Mesenchymal stem cell (in vitro differentiated cells and primary cell): ENCODE data around the gene RBMS3.
A peak's percentile ranks its signal among the peaks of the same experiment; 100 is the strongest.
"Not testable (repeated sequence)": the region's sequence is repeated elsewhere in the genome, so short reads cannot be mapped to it uniquely, and the experiment has no call there.

ENCODE experiments used
- DNase-seq: peaks from one replicate; pipeline ENCODE4 v3.0.0-alpha.2; 2013
- H2AFZ ChIP-seq: one replicate; pipeline ENCODE4 v1.6.1; 2013; ENCODE audit warnings: low read depth, mild to moderate bottlenecking, control low read depth, inconsistent platforms, low read length, moderate library complexity
- H2AK5ac ChIP-seq: 2 replicates; pipeline ENCODE4 v1.6.1; 2013; ENCODE audit warnings: low read length, moderate library complexity, mild to moderate bottlenecking, inconsistent platforms; ENCODE audit not compliant: severe bottlenecking
- H2BK120ac ChIP-seq: one replicate; pipeline ENCODE4 v1.6.1; 2013; ENCODE audit warnings: low read depth, mild to moderate bottlenecking, inconsistent platforms, low read length, moderate library complexity
- H2BK12ac ChIP-seq, 2 experiments: one replicate each; pipeline ENCODE4 v1.6.1; 2013; ENCODE audit warnings: inconsistent platforms in 2 of 2, low read length in 2 of 2, mild to moderate bottlenecking in 2 of 2, moderate library complexity in 2 of 2, control low read depth in 1 of 2
- H2BK15ac ChIP-seq: one replicate; pipeline ENCODE4 v1.6.1; 2013; ENCODE audit warnings: mild to moderate bottlenecking, low read depth, inconsistent platforms; ENCODE audit not compliant: poor library complexity, severe bottlenecking
- H2BK5ac ChIP-seq: 2 replicates; pipeline ENCODE4 v1.6.1; 2013; ENCODE audit warnings: low read depth, mild to moderate bottlenecking, low read length, control low read depth, inconsistent platforms; ENCODE audit not compliant: poor library complexity, severe bottlenecking
- H3K14ac ChIP-seq, 2 experiments: one replicate each; pipeline ENCODE4 v1.6.1; 2013; ENCODE audit warnings: inconsistent platforms in 2 of 2, low read length in 2 of 2, control low read depth in 1 of 2, mild to moderate bottlenecking in 1 of 2, moderate library complexity in 1 of 2
- H3K18ac ChIP-seq, 2 experiments: one replicate each; pipeline ENCODE4 v1.6.1; 2013; ENCODE audit warnings: inconsistent platforms in 2 of 2, low read length in 2 of 2, control low read depth in 1 of 2, low read depth in 1 of 2, mild to moderate bottlenecking in 1 of 2
- H3K23ac ChIP-seq, 2 experiments: one replicate each; pipeline ENCODE4 v1.6.1; 2013; ENCODE audit warnings: inconsistent platforms in 2 of 2, low read length in 2 of 2, mild to moderate bottlenecking in 2 of 2, moderate library complexity in 2 of 2, control low read depth in 1 of 2
- H3K27ac ChIP-seq: 2 replicates; pipeline ENCODE4 v1.5.1; 2013; ENCODE audit warnings: mild to moderate bottlenecking, moderate library complexity, low read length, control low read depth, inconsistent platforms; ENCODE audit not compliant: poor library complexity, severe bottlenecking
- H3K27me3 ChIP-seq, 2 experiments: 2 replicates each; pipeline versions ENCODE4 v1.6.1 to v1.7.0; 2013; ENCODE audit warnings: low read length in 2 of 2, mild to moderate bottlenecking in 2 of 2, moderate library complexity in 2 of 2, control low read depth in 1 of 2, inconsistent platforms in 1 of 2; ENCODE audit not compliant: control insufficient read depth in 1 of 2, insufficient read depth in 1 of 2
- H3K36me3 ChIP-seq, 2 experiments: 2 replicates each; pipeline versions ENCODE4 v1.6.1 to v1.7.0; 2013; ENCODE audit warnings: low read length in 2 of 2, control low read depth in 1 of 2, inconsistent platforms in 1 of 2, low read depth in 1 of 2, mild to moderate bottlenecking in 1 of 2; ENCODE audit not compliant: insufficient read depth in 2 of 2, control insufficient read depth in 1 of 2
- H3K4ac ChIP-seq, 2 experiments: one replicate each; pipeline ENCODE4 v1.6.1; 2013; ENCODE audit warnings: inconsistent platforms in 2 of 2, low read length in 2 of 2, mild to moderate bottlenecking in 2 of 2, moderate library complexity in 2 of 2, control low read depth in 1 of 2, low read depth in 1 of 2
- H3K4me1 ChIP-seq: 2 replicates; pipeline ENCODE4 v1.6.1; 2013; ENCODE audit warnings: low read depth, low read length, control low read depth; ENCODE audit not compliant: control insufficient read depth, insufficient read depth
- H3K4me2 ChIP-seq: 2 replicates; pipeline ENCODE4 v1.6.1; 2013; ENCODE audit warnings: low read length, mild to moderate bottlenecking, inconsistent platforms; ENCODE audit not compliant: poor library complexity, severe bottlenecking
- H3K4me3 ChIP-seq, 2 experiments: 2 replicates each; pipeline versions ENCODE4 v1.5.1 to v1.7.0; 2013; ENCODE audit warnings: low read length in 2 of 2, mild to moderate bottlenecking in 2 of 2, control low read depth in 1 of 2, low read depth in 1 of 2; ENCODE audit not compliant: insufficient read depth in 1 of 2
- H3K79me1 ChIP-seq: replicated peaks from 2 replicates; pipeline ENCODE4 v1.6.1; 2013; ENCODE audit warnings: mild to moderate bottlenecking, control low read depth, low read length, inconsistent platforms; ENCODE audit not compliant: poor library complexity, severe bottlenecking
- H3K9ac ChIP-seq: 2 replicates; pipeline ENCODE4 v1.7.0; 2013; ENCODE audit warnings: mild to moderate bottlenecking, low read length, moderate library complexity
- H3K9me3 ChIP-seq: 2 replicates; pipeline ENCODE4 v1.7.0; 2013; ENCODE audit warnings: mild to moderate bottlenecking, low read length; ENCODE audit not compliant: control insufficient read depth
- H4K8ac ChIP-seq: one replicate; pipeline ENCODE4 v1.6.1; 2013; ENCODE audit warnings: inconsistent platforms, mild to moderate bottlenecking, low read length, moderate library complexity
- H4K91ac ChIP-seq: one replicate; pipeline ENCODE4 v1.6.1; 2013; ENCODE audit warnings: mild to moderate bottlenecking, low read length, inconsistent platforms
- WGBS: methylation state at CpG from one replicate; pipeline ENCODE4 v1.1.7; 2013; ENCODE audit warnings: mixed read lengths; 5-methylcytosine and 5-hydroxymethylcytosine counted together

The RBMS3 gene

GRCh38 chr3:29324180-29324651 lies 43.3 kb downstream of the RBMS3 start:
- Histone ChIP-seq H3K4ac (peak overlapping the region in 1 of 2 experiments; percentile 11), H3K27ac (peak overlapping the region; percentile 85), H3K9ac (peak overlapping the region; percentile 92), H3K4me3 (peak overlapping the region in 1 of 2 experiments; percentile 67), H3K4me1 (peaks cover 1% of the 10 kb centered on the region), H2BK120ac (no peak overlapping the region), H3K18ac (peak overlapping the region in 1 of 2 experiments; percentile 37), H2BK12ac (no peak overlapping the region), H3K23ac (no peak overlapping the region), H3K14ac (no peak overlapping the region), H2AK5ac (no peak overlapping the region), H3K36me3 (no peaks in the 10 kb centered on the region), H4K8ac (peak overlapping the region; percentile 77), H4K91ac (no peak overlapping the region), H2AFZ (no peak overlapping the region), H3K9me3 (no peaks in the 10 kb centered on the region), H3K79me1 (peaks cover 2% of the 10 kb centered on the region), H3K27me3 (no peaks in the 10 kb centered on the region), H2BK15ac (no peak overlapping the region), H2BK5ac (peak overlapping the region; percentile 24), H3K4me2 (peak overlapping the region; percentile 33)
- 22% methylated on average over 5 of the region's 5 CpGs for WGBS
- DNase-seq = peak; percentile 85

DNA sequence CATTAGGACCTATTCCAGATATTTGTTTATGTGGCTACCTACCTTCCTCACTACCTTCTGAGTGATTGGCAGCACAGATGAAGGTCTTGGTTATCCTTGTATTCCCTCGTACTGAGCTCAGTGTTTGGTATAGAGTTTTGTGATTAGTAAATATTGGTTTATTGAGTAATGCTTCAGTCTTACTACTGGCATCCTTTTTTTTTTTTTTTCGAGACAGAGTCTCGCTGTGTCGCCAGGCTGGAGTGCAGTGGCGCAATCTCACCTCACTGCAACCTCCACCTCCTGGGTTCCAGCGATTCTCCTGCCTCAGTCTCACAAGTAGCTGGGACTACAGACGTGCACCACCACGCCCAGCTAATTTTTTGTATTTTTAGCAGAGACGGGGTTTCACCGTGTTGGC lies 45.7 kb downstream of the RBMS3 start:
- not testable (repeated sequence) for H3K9ac ChIP-seq, H4K91ac ChIP-seq, H2BK15ac ChIP-seq, H3K27me3 ChIP-seq, H2BK12ac ChIP-seq, DNase-seq, H2BK5ac ChIP-seq, H3K23ac ChIP-seq, H4K8ac ChIP-seq, H2AFZ ChIP-seq, H3K4me2 ChIP-seq, H3K4me1 ChIP-seq, H3K79me1 ChIP-seq, H3K36me3 ChIP-seq, H3K4me3 ChIP-seq, H3K9me3 ChIP-seq, H3K14ac ChIP-seq, H2BK120ac ChIP-seq, H3K4ac ChIP-seq, H3K27ac ChIP-seq, H3K18ac ChIP-seq, H2AK5ac ChIP-seq
- WGBS = 96% methylated on average over 10 of the region's 10 CpGs

DNA sequence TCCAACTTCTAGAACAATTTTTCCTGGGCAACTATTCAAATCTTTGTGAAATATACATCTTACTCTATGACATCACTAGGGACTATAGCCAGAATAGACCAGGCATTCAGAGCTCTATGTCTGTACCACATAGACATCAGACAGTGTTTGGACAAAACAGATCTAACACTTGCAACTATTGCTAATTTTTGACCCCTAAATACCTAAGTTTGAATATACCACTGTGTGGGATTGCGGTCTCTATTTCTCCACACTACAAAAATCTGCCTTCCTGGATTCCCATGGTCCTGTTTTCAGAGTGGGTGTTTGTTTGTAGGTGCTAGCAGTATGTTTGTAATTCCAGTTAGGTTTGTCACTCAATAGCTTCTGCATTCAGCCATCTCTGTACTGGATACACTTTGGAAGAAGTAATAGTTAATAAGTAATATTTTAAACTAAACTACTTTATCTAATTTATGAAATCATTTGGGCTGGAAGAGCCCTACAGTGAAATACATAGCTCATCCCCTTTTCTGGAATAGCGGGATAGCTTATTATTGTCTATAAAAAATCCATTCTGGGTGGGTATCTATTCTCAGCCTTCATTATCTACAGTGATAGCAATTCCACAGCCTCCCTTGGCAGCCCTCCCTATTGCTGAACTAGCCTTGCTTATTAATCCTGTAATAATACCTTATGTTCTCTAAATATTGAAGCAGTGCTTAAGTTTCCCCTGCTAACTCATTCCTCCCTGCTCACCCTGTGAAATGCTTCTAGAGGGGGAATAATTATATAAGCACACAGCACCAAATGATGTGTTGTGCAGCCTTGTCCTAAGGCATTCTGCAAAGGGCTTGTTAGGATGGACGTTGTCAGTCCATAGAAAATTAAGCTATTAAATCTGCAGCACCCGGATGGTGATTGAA lies 49.4 kb downstream of the RBMS3 start:
- WGBS = 87% methylated on average over 2 of the region's 4 CpGs
- Histone ChIP-seq H2BK120ac (no peak overlapping the region), H3K14ac (no peak overlapping the region), H3K18ac (no peak overlapping the region), H2AFZ (no peak overlapping the region), H3K4me2 (peak overlapping the region; percentile 21), H3K4ac (no peak overlapping the region), H2BK5ac (no peak overlapping the region), H3K4me1 (peaks cover 5% of the 10 kb centered on the region), H3K9ac (no peak overlapping the region), H3K9me3 (no peaks in the 10 kb centered on the region), H3K27me3 (no peaks in the 10 kb centered on the region), H3K36me3 (no peaks in the 10 kb centered on the region), H3K4me3 (no peak overlapping the region), H2BK12ac (no peak overlapping the region), H2AK5ac (peak overlapping the region; percentile 38), H3K23ac (no peak overlapping the region), H3K79me1 (no peaks in the 10 kb centered on the region), H3K27ac (peak overlapping the region; percentile 83), H4K8ac (no peak overlapping the region), H4K91ac (no peak overlapping the region), H2BK15ac (no peak overlapping the region)
- DNase-seq = peak; percentile 37

GRCh38 chr3:29331035-29331434 lies 50.2 kb downstream of the RBMS3 start:
- Histone ChIP-seq H2BK120ac (no peak overlapping the region), H3K4me1 (peaks cover 5% of the 10 kb centered on the region), H3K27me3 (no peaks in the 10 kb centered on the region), H3K36me3 (no peaks in the 10 kb centered on the region), H2AK5ac (peak overlapping the region; percentile 99), H2AFZ (no peak overlapping the region), H3K79me1 (no peaks in the 10 kb centered on the region), H2BK12ac (no peak overlapping the region), H2BK5ac (no peak overlapping the region), H3K4ac (peak overlapping the region in 1 of 2 experiments; percentile 37), H3K14ac (no peak overlapping the region), H3K4me2 (no peak overlapping the region), H3K4me3 (peak overlapping the region in 1 of 2 experiments; percentile 40), H3K18ac (peak overlapping the region in 1 of 2 experiments; percentile 70), H3K9ac (peak overlapping the region; percentile 97), H4K91ac (no peak overlapping the region), H3K9me3 (no peaks in the 10 kb centered on the region), H3K27ac (peak overlapping the region; percentile 83), H3K23ac (no peak overlapping the region), H4K8ac (no peak overlapping the region), H2BK15ac (peak overlapping the region; percentile 2)
- WGBS = 88% methylated on average over 4 of the region's 4 CpGs
- DNase-seq = no peak
